Heart left ventricle (tissue), 13 donors: ENCODE data around the gene CIPC.

Experiments used
- CTCF ChIP-seq, 12 donors: fragments of 200-600 bp; sonication (generic) in 4 of 12; IDR thresholded peaks; one replicate each; pipeline versions ENCODE4 v1.5.0 to v1.8.0; 2018 to 2022; ENCODE audit warnings: antibody characterized with exemption in 12 of 12, mild to moderate bottlenecking in 5 of 12
- POLR2A ChIP-seq, 2 donors: fragments of 450-650 bp; IDR thresholded peaks; one replicate each; pipeline ENCODE4 v1.6.1; 2017; ENCODE audit warnings: antibody characterized with exemption in 2 of 2, mild to moderate bottlenecking in 2 of 2, moderate library complexity in 2 of 2
- donor health status: ischemic (EF 13 %, LVEDD 7.1; RV severe dilation, severe dysfunction).
- donor health status: DM: no; HTN: yes; CAD: no.
- donor health status: DM: no; HTN: no; CAD: no.
- donor health status: ischemic (EF 25% LVEDD 6.9; RV normal size, moderate dysfunction).
- donor health status: ischemic (EF 25% LVEDD 5.7; RV mildly dilated, moderate dysfunction).
- donor health status: ischemic (EF 35%, LVEDD 5.7; RV mildly dilated, moderate dysfunction).
- donor health status: nonischemic (EF 11% LVEDD 7.7; RV severe dilation, severe dysfunction).
- donor health status: DM: yes; HTN: yes; CAD: no.
- donor health status: PGD.
- donor health status: ischemic (EF 29% LVEDD 5.4; RV normal size, mild dysfunction).
- donor health status: nonischemic (EF 23%, LVEDD 6.1; RV moderate dilation, normal function).

GRCh38 chr14:77074969-77075368 is 23.1 kb upstream of the CIPC start:
- TF ChIP-seq CTCF (IDR thresholded peaks at IDR 0.05) = no peak
- no peak for TF ChIP-seq POLR2A (IDR thresholded peaks at IDR 0.05)
